8988T (cell line): ENCODE results near the gene HCN1.

ENCODE experiments used
- DNase-seq: peaks from one replicate; pipeline ENCODE4 v3.0.0; 2011

HCN1 gene

DNA sequence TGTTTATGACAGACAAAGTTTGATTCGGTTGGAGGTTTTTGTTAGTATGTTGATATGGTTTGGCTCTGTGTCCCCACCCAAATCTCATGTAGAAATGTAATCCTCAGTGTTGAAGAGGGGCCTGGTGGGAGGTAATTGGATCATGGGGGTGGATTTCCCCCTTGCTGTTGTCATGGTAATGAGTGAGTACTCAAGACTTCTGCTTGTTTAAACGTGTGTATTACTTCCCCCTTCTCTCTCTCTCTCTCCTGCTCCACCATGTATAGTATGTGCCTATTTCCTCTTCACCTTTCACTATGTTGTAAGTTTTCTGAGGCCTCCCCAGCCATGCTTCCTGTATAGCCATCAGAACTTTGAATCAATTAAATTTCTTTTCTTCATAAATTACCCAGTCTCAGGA, 415.1 kb downstream of the HCN1 start:
- no peak for DNase-seq

DNA sequence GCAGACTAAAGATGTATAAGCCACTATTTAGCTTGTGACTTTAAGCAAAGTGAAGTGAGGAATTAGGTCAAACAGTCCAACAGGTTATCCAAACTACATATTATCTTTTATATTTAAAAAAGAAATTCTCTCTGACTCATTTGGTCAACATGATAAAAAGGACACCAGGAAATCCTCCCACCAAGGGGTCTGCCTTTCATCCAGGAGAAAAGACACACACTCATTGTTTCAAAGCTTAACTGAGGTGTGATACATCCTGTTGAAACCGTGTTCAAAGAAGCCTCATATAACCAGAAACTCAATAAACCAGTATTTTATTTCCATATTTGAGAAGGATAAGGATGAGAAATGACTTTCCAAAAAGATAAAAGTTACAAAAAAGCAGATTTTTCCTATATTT, 417.1 kb downstream of the HCN1 start:
- DNase-seq = no peak

DNA sequence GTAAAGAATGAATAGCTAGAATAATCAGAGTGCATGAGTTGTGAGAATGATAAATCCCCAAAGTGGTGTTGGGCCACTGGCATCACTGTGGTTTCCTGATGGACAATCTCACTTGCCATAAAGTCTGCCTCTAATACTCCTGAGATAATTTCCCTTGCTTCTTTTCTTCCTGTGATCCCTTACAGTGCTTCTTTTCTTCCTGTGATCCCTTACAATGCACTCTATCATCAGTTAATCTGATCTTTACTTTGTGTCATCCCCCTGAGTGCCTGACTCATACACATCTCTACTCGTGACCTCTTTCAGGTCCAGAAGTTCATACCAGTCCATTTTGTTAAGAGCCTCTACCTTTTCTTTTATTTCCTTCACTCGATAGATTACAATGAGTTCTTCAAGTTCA, 418.3 kb downstream of the HCN1 start:
- DNase-seq = no peak

DNA sequence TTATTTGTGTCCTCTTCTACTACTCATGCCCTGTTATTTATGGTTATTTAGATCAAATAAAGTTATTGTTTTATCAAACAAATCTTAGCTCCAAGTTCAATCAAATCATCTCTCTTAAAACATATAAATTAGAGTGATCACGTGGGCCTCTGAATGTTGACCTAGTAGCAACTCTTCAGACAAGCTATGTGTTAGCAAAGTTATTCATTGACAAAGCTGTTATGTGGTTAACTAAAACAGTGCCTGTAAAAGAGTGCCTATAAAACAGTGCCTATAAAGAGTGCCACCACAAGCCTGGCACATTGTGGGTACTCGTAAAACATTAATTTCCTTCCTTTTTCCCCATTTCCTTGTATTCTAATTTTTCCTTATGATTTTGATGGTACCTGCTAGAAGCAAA, 421.9 kb downstream of the HCN1 start:
- no peak for DNase-seq

DNA sequence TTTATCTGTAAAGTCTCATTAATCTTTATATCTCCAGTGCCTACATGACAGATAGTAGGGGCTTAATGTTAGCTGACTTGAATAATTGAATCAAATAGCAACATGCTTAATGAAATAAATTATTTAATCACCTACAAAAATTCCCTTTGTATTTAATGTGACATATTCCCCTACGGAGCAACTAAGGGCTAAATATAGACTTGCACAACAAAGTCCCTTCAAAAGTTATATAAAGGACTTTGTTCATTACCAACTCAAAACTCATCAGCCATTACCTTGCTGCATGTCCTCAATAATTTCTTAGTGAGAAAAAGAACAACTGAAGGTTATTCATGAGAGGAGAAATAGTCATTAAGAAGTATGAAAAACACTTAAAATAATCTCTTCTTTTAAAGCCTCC, 424.6 kb downstream of the HCN1 start:
- DNase-seq = no peak

DNA sequence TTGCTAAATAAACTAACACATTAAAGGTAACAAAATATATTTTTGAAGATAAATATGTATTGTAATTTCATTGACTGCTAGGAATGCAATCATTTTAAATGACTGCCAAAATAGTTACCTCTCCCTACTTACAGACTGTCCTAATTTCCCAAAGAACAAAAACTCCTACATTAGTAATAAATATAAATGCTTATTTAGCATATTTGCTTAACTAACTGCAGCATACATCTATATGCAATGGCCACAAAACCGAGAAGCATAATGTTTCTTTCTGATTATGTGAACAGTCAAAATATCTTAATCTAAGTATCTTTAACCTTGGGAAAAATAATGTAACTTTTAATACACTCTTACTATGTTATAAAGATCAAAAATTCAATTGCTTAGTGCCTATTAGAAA, 431.7 kb downstream of the HCN1 start:
- DNase-seq = no peak

DNA sequence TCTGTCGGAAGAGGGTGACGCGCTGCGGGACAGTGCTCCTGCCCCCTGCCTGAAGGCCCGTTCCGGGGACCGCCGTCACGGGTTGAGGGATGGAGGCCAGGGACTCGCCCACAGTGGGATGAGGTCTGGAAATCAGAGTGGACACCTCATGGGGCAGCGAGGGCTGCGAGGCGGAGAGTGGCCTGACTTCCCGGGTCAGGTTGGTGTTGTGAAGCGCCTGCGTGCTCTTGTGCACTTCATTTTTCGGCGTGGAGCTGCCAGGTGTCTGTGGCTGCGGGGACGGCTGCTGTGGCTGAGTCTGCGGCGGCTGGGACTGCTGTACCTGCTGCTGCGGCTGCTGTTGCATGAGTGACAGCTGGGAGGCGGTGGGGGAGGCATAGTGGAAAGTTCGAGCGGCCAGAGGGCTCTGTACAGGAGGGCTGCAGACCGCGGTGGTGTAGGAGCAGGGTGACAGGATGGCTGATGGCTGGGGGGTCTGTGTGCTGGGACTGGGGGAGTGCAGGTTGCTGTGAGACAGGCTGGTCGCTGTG, 434.1 kb downstream of the HCN1 start:
- no peak for DNase-seq

DNA sequence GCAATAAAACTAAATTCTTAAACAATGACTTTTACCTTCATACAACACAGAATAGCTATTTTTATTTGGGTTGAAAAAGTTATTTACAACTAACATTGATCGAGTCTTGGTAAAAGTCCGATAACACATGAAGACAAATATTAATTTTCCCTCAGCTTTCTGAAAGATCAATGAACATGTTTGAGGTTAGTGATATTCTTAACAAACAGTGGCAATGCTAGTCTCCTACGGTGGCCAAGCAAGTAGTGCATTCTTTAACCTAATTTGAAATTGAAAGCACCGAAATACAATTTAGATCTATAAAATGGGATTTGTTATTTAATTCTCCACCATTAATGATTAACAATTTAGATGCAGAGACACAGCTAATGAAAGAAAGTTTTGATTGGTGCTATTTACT, 435.1 kb downstream of the HCN1 start:
- no peak for DNase-seq

DNA sequence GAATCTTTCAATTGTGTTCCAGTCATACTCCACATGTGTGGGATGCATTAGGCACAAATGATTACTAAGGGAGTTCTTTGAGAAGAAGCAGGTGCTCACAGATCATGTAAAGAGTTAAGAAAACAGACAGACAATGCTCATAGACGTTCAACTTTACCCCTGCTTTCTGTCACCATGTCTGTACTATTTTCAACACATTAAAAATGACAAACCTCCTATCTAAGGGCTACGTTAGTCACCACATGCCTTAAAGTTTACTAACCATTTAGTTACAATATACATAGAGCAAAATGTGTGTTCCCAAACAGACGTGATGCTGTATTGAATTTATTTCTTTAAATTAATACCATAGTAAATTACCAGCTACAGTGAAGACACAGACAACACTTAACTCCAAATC, 435.9 kb downstream of the HCN1 start:
- DNase-seq = no peak

DNA sequence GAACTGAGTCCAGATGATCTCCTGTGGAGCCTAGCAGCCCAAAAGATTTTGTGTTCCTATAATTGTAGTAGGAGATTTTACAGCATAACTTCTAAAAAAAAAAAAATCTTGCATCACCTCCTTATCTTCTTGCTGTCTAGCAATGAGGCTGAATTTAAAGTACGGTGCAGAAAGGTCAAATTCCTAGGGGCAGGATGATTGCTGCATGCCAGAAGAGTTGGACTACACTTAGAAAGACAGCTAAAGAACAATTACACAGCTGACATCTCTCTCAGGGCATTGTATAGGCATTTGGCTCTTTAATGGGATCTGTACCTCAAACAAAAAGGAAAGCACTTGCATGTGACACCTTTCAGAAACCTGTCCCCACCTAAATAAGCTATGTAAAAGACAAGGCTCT, 443.2 kb downstream of the HCN1 start:
- no peak for DNase-seq

DNA sequence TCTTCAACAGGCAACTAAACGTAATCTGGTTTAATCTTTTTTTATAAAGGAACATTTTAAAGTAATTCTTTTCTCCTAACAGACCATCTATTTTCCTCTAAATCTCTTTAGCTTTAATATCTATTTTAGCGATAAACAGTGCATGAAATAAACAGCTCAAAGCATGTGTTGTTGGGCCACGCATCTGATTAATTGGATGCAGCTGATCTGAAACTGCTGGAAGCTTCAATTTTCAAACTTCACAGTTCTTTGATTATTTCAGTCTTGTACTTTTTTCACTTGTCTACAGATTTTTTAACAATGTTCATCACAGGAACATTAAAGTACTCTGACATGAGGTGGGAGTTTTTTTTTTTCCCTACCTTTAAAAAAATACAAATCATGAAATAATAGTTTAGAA, 443.6 kb downstream of the HCN1 start:
- DNase-seq = no peak

DNA sequence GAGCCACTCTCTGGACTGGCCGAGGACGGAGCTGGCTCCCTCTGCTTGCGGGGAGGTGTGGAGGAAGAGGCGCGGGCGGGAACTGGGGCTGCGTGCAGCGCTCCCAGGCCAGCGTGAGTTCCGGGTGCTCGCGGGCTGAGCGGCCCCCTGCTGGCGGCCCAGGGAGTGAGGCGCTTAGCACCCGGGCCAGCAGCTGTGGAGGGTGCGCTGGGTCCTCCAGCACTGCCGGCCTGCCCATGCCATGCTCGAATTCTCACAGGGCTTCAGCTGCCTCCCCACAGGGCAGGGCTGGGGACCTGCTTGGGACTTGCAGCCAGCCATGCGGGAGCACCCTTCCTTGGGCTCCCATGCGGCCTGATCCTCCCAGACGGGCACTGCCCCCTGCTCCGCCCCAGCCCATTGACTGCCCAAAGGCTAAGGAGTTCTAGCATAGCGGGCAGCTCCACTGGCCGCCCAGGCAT, 470.6 kb downstream of the HCN1 start:
- no peak for DNase-seq

DNA sequence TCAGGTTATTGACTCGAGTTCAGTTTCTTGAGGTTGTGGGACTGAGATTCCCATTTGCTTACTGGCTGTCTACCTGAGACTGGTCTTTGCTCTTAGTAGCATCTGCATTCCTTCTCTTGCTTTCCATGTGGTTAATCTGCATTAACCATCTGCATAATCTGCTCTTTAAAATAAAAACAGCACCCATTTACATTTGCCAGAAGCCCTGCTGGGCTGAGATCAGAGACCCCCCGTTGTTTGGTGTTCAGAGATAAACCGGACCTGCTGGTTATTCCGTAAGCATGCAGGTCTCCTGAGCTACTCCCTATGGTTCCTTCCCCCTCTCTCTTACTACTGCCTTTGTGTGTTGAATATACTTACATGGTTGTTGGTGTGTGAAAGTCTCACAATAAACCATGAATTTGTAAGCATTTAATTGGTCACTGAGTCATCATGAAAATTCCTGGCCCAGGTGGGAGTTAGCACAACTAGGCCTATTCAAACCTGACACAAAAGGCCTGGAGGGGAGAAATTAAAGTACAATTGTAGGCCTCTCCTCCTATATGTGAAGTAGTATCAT, 490.7 kb downstream of the HCN1 start:
- no peak for DNase-seq
